GM19397 (cell line): ENCODE results near the gene MAJIN.
"Not testable (repeated sequence)": the region's sequence is repeated elsewhere in the genome, so short reads cannot be mapped to it uniquely, and the experiment has no call there.

Experiments
- ATAC-seq: cut with Tn5 transposase; IDR thresholded peaks from one replicate; pipeline ENCODE4 v1.9.1; 2021; ENCODE audit warnings: mild to moderate bottlenecking, moderate library complexity; ENCODE audit not compliant: unreplicated experiment

Gene MAJIN

GRCh38 chr11:64994318-64994717, 22.4 kb upstream of the MAJIN start:
- ATAC-seq: no peak

GRCh38 chr11:64990222-64990923, 18.5 kb upstream of the MAJIN start:
- no peak for ATAC-seq

DNA sequence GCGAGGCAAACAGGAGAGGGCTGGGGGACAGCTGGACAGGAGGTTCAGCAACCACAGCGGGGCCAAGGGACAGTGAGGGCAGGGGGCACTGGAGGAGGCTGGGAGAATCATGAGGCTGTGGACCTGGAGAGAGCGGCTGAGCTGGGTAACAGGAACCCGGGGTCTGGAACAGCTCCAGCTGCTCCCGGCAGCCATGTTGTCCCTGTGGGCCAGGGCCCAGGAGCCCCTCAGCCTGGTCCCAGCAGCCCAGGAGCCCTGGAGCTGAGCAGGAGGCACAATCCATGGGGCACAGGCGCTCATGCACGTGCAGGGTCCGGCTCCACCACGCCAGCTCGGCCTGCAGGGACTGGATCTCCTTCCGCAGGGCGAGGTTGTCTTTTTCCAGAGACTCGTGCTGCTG, 17.5 kb upstream of the MAJIN start:
- ATAC-seq: no peak

- ATAC-seq: no peak
These were observed 16.3 kb upstream of the MAJIN start for GRCh38 chr11:64987998-64988854.

DNA sequence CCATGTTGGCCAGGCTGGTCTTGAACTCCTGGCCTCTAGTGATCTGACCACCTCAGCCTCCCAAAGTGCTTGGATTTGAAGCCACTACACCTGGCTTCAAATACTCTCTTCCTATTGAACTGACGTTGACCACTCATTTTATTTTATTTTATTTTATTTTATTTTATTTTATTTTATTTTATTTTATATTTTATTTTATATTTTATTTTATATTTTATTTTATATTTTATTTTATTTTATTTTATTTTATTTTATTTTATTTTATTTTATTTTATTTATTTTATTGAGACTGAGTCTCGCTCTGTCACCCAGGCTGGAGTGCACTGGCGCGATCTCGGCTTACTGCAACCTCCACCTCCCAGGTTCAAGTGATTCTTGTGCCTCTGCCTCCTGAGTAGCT, 11.4 kb upstream of the MAJIN start:
- not testable (repeated sequence) for ATAC-seq

DNA sequence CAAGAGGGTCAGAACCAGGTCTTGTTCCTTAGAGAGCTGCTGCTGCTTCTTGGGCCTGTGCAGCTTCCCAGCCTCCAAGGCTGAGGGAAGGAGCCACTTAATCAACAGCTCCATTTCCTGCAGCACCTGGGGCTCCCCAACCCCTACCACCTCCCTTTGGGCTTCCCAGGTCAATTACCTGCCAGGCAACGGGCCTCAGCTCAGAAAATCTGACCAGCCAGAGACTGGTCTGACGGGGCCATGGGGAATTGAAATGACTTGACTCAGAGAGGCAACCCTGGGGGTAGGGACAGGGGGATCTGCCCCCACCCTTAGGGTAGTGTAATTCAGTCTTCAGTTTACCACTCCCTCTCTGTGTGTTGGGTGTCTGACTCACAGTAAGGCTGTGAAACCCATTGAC, 4.7 kb upstream of the MAJIN start:
- ATAC-seq: no peak

GRCh38 chr11:64974124-64974523, 2.2 kb upstream of the MAJIN start:
- ATAC-seq: no peak

- ATAC-seq: no peak
These were observed 1.2 kb downstream of the MAJIN start for GRCh38 chr11:64970731-64971151.

DNA sequence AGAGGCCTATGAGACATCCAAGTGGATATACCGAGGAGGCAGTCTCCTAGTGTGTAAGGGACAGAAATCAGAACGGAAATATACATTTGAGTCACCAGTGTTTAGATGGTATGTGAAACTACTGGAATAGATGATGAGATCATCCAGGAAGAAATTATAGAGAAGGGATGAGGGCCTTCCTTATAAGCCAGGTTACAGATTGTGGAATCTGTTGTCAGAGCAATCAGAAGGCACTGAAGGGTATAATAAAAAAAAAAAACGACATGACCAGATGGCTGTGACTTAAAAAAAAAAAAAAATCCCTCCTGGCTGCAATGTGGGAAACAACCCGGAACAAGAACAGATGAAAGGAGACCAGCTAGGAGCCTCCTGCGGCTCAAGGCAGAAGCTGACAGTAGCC, 2.7 kb downstream of the MAJIN start:
- ATAC-seq: no peak

- no peak for ATAC-seq
These were observed 4.5 kb downstream of the MAJIN start for GRCh38 chr11:64967375-64967774.

GRCh38 chr11:64963072-64963631, 8.8 kb downstream of the MAJIN start:
- ATAC-seq: no peak

- ATAC-seq: no peak
These were observed 11.2 kb downstream of the MAJIN start for GRCh38 chr11:64960719-64961118.

DNA sequence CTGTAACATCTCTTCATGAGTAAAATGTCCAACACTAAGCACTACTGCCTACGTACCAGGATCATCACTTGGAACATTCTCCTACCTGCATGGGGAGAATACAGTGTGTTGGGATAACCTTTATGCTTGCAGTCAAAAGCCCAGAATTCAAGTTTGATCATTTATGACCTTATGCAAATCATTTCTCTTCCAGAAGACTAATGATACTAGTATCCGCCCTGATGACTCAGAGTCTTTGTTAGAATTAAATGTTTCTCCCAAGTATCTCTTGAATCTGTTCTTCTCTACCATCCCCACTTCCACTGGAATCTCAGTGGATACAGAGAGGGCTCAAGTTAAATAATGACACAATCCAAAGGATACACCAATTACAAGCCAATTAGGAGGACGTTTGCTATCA, 12.4 kb downstream of the MAJIN start:
- ATAC-seq: no peak

DNA sequence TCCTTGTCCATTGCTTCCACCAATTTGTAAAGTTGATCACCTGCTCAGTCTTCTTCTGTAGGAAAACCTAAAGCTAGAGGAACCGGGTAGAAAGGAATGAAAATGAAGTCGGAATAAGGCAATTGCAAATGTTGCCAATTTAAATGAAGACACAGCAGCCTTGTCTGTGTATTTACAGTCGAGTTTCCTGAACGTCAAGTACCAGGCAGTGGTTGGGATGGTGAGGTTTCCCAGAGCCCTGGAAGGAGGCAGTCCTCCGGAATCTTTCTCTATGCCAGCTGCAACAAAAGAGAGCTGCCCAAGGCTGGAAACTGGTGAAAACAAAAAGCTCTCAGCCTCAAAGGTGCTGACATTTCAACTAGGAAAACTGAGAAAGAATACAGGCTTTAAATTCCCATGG, 17.7 kb downstream of the MAJIN start:
- no peak for ATAC-seq

- no peak for ATAC-seq
These were observed 20.4 kb downstream of the MAJIN start for GRCh38 chr11:64951529-64951928.

GRCh38 chr11:64947208-64947814, 24.6 kb downstream of the MAJIN start:
- no peak for ATAC-seq

GRCh38 chr11:64936539-64936938, 35.4 kb downstream of the MAJIN start:
- no peak for ATAC-seq

GRCh38 chr11:64935359-64936081, 36.4 kb downstream of the MAJIN start, which contains the start of gene GPHA2:
TSS of gene GPHA2 (minus strand) at chr11:64935893. CDS start at chr11:64935460, 433 bp downstream.
- no peak for ATAC-seq

GRCh38 chr11:64934682-64935358, 37.1 kb downstream of the MAJIN start:
- no peak for ATAC-seq
